ENCODE measurements around the gene CRACDL.

The CRACDL gene

GRCh38 chr2:98811766-98812165, 124.3 kb downstream of the CRACDL start:
- no peak for DNase-seq (ENCODE audit: low read depth)
- in situ Hi-C loops (cut with HindIII; ENCODE audit: low sequenced_read_pairs), result no loop called here
- H3K4me3 ChIP-seq (ENCODE audit: low read depth, low read length), result no peak overlapping the region
- TF ChIP-seq CTCF (IDR thresholded peaks at IDR 0.05; ENCODE audit: low read depth, low read length, missing control alignments), result no peak

GRCh38 chr2:98810588-98810928, 125.5 kb downstream of the CRACDL start:
- TF ChIP-seq CTCF (IDR thresholded peaks at IDR 0.05; ENCODE audit: low read depth, low read length, missing control alignments), result no peak
- H3K4me3 ChIP-seq (ENCODE audit: low read depth, low read length), result no peak overlapping the region
- no peak for DNase-seq (ENCODE audit: low read depth)
- in situ Hi-C loops (cut with HindIII; ENCODE audit: low sequenced_read_pairs), result no loop called here

- no peak overlapping the region for H3K4me3 ChIP-seq (ENCODE audit: low read depth, low read length)
- no peak for DNase-seq (ENCODE audit: low read depth)
- in situ Hi-C loops (cut with HindIII; ENCODE audit: low sequenced_read_pairs), result no loop called here
- no peak for TF ChIP-seq CTCF (IDR thresholded peaks at IDR 0.05; ENCODE audit: low read depth, low read length, missing control alignments)
Measured at GRCh38 chr2:98809878-98810587, 126.0 kb downstream of the CRACDL start.

- DNase-seq (ENCODE audit: low read depth), result no peak
- no peak overlapping the region for H3K4me3 ChIP-seq (ENCODE audit: low read depth, low read length)
- no peak for TF ChIP-seq CTCF (IDR thresholded peaks at IDR 0.05; ENCODE audit: low read depth, low read length, missing control alignments)
- in situ Hi-C loops (cut with HindIII; ENCODE audit: low sequenced_read_pairs), result no loop called here
Measured at GRCh38 chr2:98809116-98809515, 126.9 kb downstream of the CRACDL start.

GRCh38 chr2:98808546-98808945, 127.5 kb downstream of the CRACDL start:
- DNase-seq (ENCODE audit: low read depth), result no peak

GRCh38 chr2:98807929-98808328, 128.1 kb downstream of the CRACDL start:
- in situ Hi-C loops (cut with HindIII; ENCODE audit: low sequenced_read_pairs), result no loop called here
- H3K4me3 ChIP-seq (ENCODE audit: low read depth, low read length), result no peak overlapping the region
- no peak for DNase-seq (ENCODE audit: low read depth)
- no peak for TF ChIP-seq CTCF (IDR thresholded peaks at IDR 0.05; ENCODE audit: low read depth, low read length, missing control alignments)

More at GRCh38 chr2:98808546-98808945, 127.5 kb downstream of the CRACDL start:
- H3K4me3 ChIP-seq (ENCODE audit: low read depth, low read length), result no peak overlapping the region
- in situ Hi-C loops (cut with HindIII; ENCODE audit: low sequenced_read_pairs), result no loop called here
- TF ChIP-seq CTCF (IDR thresholded peaks at IDR 0.05; ENCODE audit: low read depth, low read length, missing control alignments), result no peak

All from astrocyte of the cerebellum (primary cell).